Glomerular visceral epithelial cell (primary cell): Measurements from ENCODE around the gene MTMR10.

ENCODE experiments used
- DNase-seq: peaks from one replicate; pipeline ENCODE4 v3.0.0-alpha.2; 2016; ENCODE audit errors: extremely low spot score

MTMR10 gene

GRCh38 chr15:30958219-30958618 lies 33.2 kb downstream of the MTMR10 start:
- DNase-seq: no peak

- peak; percentile 7 for DNase-seq
These were observed 35.0 kb downstream of the MTMR10 start for GRCh38 chr15:30956216-30957124.

DNA sequence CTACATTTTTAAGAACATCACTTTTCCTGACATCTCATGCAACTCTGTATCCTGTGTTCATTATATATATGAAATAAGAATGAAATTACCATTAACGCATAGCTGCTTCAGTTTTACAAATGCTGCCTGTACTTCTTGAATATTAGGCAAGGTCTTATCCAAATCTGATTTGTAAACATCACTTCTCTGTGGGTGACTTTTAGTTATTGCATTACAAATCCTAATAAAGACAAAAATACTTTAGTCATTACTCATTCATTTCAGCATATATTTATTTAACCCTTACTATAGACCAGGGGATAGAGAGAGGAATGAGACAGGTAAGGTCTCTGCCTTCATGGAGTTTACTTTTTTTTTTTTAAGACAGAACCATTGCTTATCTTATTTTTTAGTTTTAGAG lies 36.8 kb downstream of the MTMR10 start:
- DNase-seq: no peak

DNA sequence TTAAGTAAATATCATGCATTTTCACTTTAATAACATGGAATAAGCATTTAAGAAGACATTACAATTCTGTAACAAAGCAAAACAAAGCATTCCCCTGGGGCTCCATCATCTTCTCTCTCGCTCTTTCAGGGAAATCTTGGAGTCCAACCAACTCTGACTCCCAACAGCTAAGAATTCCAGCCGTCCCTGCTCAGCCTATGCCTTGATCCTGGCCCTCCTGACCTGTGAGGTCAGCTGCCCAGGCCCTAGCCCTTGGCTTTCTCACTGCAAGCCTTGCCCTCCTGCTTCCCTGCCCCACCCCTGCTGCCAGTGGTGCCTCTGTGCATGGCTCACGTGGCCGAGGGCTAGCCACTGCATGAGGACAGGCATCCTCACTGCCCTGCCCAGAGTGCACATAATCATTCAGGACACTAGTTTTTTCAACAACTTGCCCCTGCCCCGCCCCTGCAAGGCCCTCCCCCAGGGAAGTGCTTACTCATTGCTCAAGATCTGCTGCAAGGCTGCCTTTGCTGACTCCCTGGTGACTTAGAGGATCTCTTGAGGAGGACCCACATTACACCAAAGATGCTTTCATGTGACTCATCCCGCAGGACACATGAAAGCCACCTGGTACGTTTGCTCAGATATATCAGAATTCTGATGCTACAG lies 37.6 kb downstream of the MTMR10 start:
- DNase-seq: peak; percentile 76

- DNase-seq: no peak
These were observed 38.2 kb downstream of the MTMR10 start for GRCh38 chr15:30953183-30953582.

DNA sequence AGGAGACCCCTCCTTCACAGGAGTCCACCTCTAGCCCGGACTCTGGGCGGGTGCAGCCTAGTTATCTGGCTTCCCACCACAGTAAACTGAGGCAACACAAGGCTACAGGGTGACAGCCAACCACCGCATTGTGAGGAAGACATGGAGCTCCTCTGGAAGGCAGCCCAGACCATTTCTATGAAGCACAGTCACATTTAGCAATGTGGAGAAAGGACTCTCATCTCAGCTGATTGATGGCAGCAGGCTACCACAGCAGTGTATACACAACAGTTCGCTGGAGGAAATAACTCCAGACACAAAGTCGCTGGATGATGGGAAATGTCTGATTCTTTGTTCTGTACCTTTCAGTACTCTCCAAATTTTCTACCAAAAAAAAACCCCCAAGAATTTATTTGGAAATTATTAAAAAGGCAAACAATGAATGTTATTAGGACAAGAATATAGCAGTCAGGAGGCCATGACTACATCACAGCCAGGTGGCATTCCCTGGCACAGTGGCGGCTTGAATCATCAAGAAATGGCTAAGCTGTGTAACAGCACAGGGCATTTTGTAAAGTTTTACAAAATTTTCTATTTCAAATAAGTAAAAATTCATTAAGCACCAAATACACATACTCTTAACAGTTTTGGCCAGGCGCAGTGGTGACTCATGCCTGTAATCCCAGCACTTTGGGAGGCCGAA lies 47.6 kb downstream of the MTMR10 start:
- no peak for DNase-seq

- no peak for DNase-seq
These were observed 49.9 kb downstream of the MTMR10 start for GRCh38 chr15:30941520-30941919.

DNA sequence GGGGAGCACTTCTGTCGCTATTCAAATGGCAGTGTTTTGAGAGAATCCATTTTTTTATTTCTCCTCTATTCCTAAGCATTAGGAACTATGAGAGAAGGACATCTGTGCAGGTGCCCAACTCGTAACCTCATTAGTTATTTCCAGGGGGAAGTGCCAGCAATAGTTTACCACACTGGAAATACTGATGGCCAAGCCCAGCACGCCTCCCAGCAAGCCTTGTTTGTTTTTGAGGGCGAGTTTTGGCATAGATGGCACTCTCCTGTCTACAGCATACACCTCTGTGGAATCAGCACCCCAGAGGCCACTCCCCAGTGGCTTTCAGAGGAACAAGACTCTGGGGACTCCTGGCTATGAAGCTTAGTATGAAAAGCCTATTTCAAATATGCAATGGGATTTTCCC lies 51.1 kb downstream of the MTMR10 start:
- no peak for DNase-seq

- DNase-seq: no peak
These were observed 52.3 kb downstream of the MTMR10 start for GRCh38 chr15:30939161-30939560.

DNA sequence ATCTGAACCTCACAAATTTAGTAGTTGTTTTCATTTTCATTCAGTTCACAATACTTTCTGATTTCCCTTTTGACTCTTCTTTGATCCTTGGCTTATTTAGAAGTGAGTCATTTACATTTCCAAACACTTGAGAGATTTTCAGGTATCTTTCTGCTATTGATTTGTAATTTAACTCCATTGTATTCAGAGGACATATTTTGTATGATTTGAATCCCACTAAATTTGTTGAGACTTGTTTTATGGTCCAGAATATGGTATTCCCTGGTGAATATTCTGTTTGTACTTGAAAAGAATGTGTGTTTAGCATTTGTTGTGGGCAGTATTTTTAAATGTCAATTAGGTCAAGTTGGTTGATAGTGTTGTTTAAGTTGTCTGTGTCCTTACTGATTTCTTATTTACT lies 58.1 kb downstream of the MTMR10 start:
- DNase-seq: no peak

DNA sequence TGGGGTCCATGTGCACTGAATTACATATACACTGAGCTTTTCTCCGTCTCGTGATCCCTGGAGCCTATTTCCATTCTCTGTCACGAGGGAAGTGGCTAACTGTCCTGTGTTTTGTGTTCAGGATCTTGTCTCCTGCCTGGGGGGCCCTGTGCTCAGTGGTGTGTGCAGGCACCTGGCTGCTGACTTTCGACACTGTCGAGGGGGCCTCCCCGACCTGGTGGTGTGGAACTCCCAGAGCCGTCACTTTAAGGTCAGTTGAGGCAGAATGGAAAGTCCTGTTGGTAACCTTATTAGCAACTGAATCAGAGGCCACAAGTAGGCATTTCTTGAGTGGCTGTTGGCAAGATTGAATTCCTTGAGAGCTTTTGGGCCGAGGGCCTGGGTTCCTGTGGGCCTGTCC lies 61.0 kb downstream of the MTMR10 start:
- no peak for DNase-seq

DNA sequence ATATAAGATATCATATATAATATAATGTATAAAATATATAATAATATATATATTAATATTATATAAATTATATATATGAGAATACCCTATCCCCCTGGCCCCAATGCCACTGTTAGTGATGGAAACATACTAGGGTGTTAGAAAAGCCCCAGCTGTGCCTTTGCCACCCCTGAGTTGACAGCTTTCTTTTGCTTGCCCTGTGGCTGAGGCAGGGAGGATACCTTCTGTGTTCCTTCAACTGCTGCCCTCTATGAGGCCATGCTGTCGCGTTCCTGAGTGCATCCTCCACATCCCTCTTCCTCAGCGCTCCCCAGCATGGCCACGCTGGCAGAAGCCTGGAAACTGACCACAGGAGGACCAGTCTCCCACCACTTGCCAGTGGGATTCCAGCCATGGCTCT lies 61.4 kb downstream of the MTMR10 start:
- no peak for DNase-seq

DNA sequence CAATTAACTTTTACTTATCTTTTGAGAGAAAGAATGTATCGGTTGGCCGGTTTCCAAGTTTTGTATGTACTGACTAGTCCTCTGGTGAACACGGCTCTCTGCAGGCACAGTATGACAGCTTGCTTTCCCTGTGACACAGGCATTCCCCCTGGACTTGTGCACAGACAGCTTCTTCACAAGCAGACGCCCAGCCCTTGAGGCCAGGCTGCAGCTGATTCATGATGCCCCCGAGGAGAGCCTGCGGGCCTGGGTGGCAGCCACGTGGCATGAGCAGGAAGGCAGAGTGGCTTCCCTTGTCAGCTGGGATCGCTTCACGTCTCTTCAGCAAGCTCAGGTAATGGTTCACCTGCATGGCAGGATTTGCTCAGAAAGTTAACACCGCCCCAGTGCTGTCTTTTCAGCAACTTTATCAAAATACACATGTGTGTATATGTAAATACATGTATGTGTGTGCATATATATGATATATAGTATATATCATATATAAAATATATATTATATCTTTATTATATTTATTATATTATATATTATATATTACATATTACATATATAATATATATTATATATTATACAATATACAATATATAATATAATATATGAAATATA lies 62.3 kb downstream of the MTMR10 start:
- no peak for DNase-seq

GRCh38 chr15:30928076-30928475 lies 63.4 kb downstream of the MTMR10 start:
- no peak for DNase-seq

DNA sequence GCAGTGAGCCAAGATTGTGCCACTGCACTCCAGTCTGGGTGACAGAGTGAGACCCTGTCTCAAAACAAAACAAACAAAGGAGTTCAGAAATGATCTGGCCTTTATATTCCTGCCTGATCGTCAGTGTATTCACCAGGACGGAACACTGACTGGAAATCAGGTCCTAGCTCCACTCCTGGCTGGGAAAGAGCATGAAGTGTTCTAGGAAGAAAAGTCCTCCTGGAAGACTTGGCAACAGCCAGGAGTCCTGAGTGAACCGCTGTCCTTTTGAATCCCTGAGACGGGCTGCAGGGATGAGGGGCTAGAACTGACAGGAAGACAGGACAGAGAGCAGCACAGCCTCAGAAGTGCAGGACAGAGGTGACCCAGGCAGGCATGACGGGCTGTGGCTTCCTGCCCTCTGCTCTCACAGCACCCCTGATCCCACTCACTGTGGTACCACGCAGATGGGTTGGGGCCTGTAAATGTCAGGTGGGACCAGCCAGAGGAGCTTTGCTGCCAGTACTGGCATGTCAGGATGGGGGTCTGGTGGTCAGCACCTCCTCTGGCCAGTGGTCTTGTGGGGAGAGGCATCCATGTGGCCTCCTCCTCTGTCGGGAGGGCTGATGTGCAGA lies 64.2 kb downstream of the MTMR10 start:
- DNase-seq: no peak

DNA sequence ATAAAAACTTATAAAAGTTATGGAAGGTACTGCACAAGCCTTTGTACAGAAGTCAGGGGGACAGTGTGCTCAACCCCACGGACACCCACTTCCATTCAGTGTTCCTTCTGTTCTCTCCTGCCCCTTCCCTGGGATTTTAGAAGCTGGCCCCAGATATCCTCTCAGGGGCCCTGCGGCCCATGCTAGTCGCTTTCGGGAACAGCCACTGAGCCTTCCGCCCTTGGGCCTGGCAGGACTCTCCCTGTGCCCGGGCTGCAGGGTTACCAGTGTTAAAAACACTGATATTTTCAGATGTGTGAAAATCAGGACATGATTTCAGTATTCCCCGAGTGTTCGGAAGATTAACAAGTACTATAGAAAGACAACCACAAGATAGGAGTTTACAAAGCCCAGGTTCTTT lies 65.3 kb downstream of the MTMR10 start:
- no peak for DNase-seq

GRCh38 chr15:30925686-30926085 lies 65.7 kb downstream of the MTMR10 start:
- DNase-seq: no peak

DNA sequence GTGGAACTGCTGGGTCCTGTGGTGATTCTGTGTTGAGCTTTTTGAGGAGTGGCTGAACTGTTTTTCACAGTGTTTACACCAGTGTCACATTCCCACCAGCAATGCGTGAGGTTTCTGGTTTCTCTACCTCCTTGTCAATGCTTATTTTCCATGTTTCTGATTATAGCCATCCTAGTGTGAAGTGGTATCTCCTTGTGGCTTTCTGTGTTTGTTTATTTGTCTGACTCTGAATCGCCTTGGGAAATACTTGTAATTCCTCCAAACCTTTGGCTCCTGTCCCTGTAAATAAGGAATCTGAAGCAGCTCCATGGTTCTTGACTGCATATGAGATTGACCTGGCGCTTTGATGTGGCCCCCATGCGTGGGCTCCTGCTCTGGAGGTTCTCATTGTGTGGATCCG lies 67.1 kb downstream of the MTMR10 start:
- no peak for DNase-seq

DNA sequence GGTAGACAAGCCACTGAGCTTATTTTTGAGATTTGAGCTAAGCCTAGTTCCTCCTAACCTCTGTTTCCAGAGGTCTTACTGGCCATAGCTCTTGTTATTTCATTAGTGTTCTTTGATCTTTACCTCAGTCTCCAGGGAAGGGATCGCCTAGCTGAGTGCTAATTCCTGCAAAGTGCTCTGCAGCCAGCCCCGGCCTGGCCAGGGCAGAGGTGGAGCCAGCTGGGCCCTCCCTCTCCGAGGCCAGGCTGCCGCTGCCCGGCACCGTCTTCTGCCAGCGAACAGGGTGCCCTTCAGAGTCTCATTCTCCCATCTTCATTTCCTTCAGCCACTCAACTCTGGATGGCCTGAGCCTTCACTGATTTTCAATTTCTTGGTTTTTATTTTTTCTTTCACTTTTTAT lies 68.0 kb downstream of the MTMR10 start:
- DNase-seq: no peak

DNA sequence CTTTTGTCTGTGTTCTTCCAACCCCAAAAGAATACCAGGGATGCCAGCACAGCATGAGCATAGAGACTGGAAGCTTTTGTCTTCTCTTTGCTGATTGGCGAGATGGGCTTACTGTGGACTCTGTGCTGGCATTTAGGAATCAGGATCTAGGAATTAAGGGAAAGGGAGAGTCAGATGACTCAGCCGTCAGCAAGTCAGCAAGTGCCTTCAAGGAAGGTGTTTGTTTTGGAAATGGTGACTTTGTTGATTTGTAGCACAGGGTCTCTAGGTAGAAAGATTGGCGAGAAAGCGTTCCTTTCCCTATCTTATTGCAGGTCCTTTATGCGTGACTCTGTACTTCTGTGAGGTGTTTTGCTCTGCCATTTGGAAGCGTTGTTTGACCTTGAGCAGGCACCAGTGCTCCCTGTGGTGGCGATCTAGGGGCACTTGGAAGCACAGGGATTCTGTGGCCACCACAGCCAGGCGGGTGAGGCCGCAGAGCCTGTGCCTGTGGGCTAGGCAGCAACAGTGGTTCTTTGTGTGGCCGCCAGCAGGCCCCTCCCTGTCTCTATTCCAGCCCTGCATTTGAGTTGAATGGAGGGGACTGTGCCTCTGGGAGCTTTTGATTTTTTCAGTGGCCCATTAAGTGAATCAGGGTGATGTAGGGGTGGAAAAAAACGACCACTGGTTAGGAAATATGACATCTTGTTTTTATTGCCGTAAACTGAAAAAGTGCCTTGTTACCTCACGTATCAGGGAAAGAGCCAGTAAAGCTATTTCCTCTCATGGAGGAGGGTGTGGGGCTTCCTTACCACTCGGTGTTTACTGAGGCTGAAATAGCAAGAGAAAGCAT lies 68.7 kb downstream of the MTMR10 start:
- DNase-seq: no peak
